Hepatocyte (in vitro differentiated cells): ENCODE data around the gene NQO1. TPM values are rescaled to one million over a fixed set of nuclear protein-coding genes. Genes with fewer than 3 reads are reported as not detected.

Experiments
- DNase-seq: peaks from one replicate; pipeline ENCODE4 v3.0.0-alpha.2; 2016; ENCODE audit warnings: low spot score
- H2AFZ ChIP-seq: fragments of 200-600 bp; sonication (generic); 2 replicates; pipeline ENCODE4 v1.6.0; 2016; ENCODE audit warnings: antibody characterized with exemption, mild to moderate bottlenecking
- H3K27ac ChIP-seq: fragments of 200-600 bp; sonication (generic); 2 replicates; pipeline ENCODE4 v1.5.1; 2016; ENCODE audit warnings: mild to moderate bottlenecking
- H3K27me3 ChIP-seq: fragments of 200-600 bp; sonication (generic); 2 replicates; pipeline ENCODE4 v1.6.1; 2016
- H3K36me3 ChIP-seq: fragments of 200-600 bp; sonication (generic); replicated peaks from 2 replicates; pipeline ENCODE4 v1.5.1; 2016; ENCODE audit warnings: low read depth; ENCODE audit not compliant: insufficient read depth
- H3K4me1 ChIP-seq: fragments of 200-600 bp; sonication (generic); 2 replicates; pipeline ENCODE4 v1.5.1; 2016; ENCODE audit warnings: mild to moderate bottlenecking, moderate library complexity; ENCODE audit not compliant: insufficient read depth
- H3K4me2 ChIP-seq: fragments of 200-600 bp; sonication (generic); 2 replicates; pipeline ENCODE4 v1.6.0; 2016
- H3K4me3 ChIP-seq: fragments of 200-600 bp; sonication (generic); 2 replicates; pipeline ENCODE4 v1.5.1; 2016; ENCODE audit warnings: mild to moderate bottlenecking
- H3K79me2 ChIP-seq: fragments of 200-600 bp; sonication (generic); 2 replicates; pipeline ENCODE4 v1.6.0; 2017; ENCODE audit warnings: mild to moderate bottlenecking
- H3K9me2 ChIP-seq: fragments of 200-600 bp; sonication (generic); replicated peaks from 2 replicates; pipeline ENCODE4 v1.6.0; 2017; ENCODE audit warnings: mild to moderate bottlenecking; ENCODE audit not compliant: insufficient read depth
- H3K9me3 ChIP-seq: fragments of 200-600 bp; sonication (generic); 2 replicates; pipeline ENCODE4 v1.5.1; 2016; ENCODE audit warnings: low read depth, mild to moderate bottlenecking
- H4K20me1 ChIP-seq: fragments of 200-600 bp; sonication (generic); 2 replicates; pipeline ENCODE4 v1.6.0; 2016; ENCODE audit warnings: mild to moderate bottlenecking; ENCODE audit not compliant: insufficient read depth, poor library complexity, severe bottlenecking
- EZH2 ChIP-seq: fragments of 200-600 bp; sonication (generic); IDR thresholded peaks from 2 replicates; pipeline ENCODE4 v1.6.1; 2016; ENCODE audit warnings: antibody characterized with exemption, mild to moderate bottlenecking, borderline replicate concordance
- EZH2phosphoT487 ChIP-seq: fragments of 200-600 bp; sonication (generic); IDR thresholded peaks from one replicate; pipeline ENCODE4 v1.6.1; 2018; ENCODE audit warnings: antibody characterized with exemption, mild to moderate bottlenecking, low read depth, moderate library complexity; ENCODE audit not compliant: unreplicated experiment, severe bottlenecking
- WGBS: methylation state at CpG from one replicate; pipeline ENCODE4 v1.1.6; 2016; ENCODE audit warnings: low lambda C conversion rate; ENCODE audit errors: missing lambda C conversion rate; 5-methylcytosine and 5-hydroxymethylcytosine counted together
- polyA plus RNA-seq: library from polyadenylated mRNA; unstranded; fragments of >200 nt; fragmentation: Nextera tagmentation; extraction: Ambion mirVana; gene quantifications from 2 replicates; pipeline ENCODE4 v1.2.1, GENCODE V29; 2016
- total RNA-seq: library from RNA; depleted of rRNA; stranded (reverse); fragments of >200 nt; gene quantifications from 2 replicates; pipeline ENCODE4 v1.2.3, GENCODE V29; 2014
- TF ChIP-seq, protein P1 (sequence below): fragments of 200-600 bp; sonication (generic); IDR thresholded peaks from 2 replicates; pipeline ENCODE4 v1.5.1; 2016; ENCODE audit warnings: antibody characterized with exemption, mild to moderate bottlenecking; ENCODE audit not compliant: poor library complexity

NQO1 gene
- 131 and 132 TPM in 2 replicates for total RNA-seq
- 142 and 169 TPM in 2 replicates for polyA plus RNA-seq

DNA sequence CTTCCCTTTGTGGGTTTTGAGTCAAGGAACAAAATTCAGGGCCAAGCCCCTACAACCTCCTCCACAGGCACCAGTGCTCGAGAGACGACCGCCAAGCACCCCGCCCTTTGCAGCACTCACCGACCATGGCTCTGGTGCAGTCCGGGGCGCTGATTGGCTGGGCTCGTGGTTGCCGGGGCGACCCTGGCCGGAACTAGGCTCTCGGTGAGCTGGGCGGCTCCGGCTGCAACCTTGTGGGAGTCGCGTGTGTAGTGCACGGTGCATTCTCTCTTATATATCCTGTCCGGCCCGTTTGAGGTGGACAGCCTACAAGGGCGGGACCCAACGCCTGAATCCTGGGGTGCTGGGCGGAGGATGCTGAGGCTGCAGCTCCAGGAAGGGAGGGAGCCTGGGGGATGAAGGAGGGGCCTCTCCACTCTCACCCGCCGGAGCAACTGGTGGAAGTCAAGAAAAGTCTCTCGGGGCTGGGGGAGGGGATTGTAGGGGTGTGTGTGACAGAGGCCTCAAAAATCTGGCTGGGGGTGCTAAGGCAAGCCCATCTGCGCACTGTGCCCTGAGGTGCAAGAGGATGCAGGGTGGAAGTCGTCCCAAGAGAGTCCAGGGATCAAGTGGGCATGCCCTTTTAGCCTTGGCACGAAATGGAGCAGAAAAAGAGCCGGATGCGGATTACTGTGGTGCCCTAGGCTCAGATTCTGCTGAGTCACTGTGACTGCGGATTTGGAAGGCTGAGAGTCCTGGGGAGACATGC lies at the start of gene NQO1:
Gene NQO1 (minus strand): TSS at position 248 of the 748 bp plus-strand sequence. CDS start 121 bp downstream, at position 127.
- WGBS = 2% methylated on average over 31 of the region's 31 CpGs

DNA sequence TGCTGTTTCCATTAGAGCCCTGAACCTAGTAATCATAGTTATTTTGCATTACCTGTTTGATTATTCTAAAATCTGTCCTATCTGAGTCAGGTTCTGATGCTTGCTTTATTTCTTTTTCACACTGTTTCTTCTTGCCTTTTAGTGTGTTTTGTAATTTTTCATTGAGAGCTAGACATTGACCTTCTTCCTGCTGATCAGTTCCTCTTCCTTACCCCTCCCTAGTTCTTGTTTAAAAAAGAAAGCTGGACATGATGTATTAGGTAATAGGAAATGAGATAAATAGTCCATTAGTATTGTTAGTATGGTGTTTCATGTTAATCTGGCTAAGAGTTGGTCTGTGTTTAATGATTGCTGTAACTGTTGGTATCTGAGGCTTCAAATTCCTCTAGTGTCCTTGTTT lies 49.2 kb upstream of the NQO1 start:
- TF ChIP-seq, protein P1, sequence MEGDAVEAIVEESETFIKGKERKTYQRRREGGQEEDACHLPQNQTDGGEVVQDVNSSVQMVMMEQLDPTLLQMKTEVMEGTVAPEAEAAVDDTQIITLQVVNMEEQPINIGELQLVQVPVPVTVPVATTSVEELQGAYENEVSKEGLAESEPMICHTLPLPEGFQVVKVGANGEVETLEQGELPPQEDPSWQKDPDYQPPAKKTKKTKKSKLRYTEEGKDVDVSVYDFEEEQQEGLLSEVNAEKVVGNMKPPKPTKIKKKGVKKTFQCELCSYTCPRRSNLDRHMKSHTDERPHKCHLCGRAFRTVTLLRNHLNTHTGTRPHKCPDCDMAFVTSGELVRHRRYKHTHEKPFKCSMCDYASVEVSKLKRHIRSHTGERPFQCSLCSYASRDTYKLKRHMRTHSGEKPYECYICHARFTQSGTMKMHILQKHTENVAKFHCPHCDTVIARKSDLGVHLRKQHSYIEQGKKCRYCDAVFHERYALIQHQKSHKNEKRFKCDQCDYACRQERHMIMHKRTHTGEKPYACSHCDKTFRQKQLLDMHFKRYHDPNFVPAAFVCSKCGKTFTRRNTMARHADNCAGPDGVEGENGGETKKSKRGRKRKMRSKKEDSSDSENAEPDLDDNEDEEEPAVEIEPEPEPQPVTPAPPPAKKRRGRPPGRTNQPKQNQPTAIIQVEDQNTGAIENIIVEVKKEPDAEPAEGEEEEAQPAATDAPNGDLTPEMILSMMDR = no peak
- TF ChIP-seq EZH2 (no peak), EZH2phosphoT487 (no peak)
- H3K27me3 ChIP-seq = no peaks in the 10 kb centered on the region
- no peak for DNase-seq
- no peaks in the 10 kb centered on the region for H3K4me1 ChIP-seq
- no peaks in the 10 kb centered on the region for H3K36me3 ChIP-seq
- peaks cover 69% of the 10 kb centered on the region for H3K79me2 ChIP-seq
- no peak overlapping the region for H3K27ac ChIP-seq
- H3K4me2 ChIP-seq = no peak overlapping the region
- no peaks in the 10 kb centered on the region for H3K9me3 ChIP-seq
- no peaks in the 10 kb centered on the region for H3K9me2 ChIP-seq
- peaks cover under 1% of the 10 kb centered on the region for H4K20me1 ChIP-seq
- no peak overlapping the region for H2AFZ ChIP-seq
- no peak overlapping the region for H3K4me3 ChIP-seq

More for the DNA sequence above, at the start of gene NQO1:
- H3K4me3 ChIP-seq = peak within 1 kb of the TSS; percentile 28
- no peaks in the 10 kb centered on the region for H4K20me1 ChIP-seq
- no peaks in the 10 kb centered on the region for H3K27me3 ChIP-seq
- H3K9me2 ChIP-seq = no peaks in the 10 kb centered on the region
- peak within 1 kb of the TSS; percentile 82 for H3K4me2 ChIP-seq
- peak within 1 kb of the TSS; percentile 57 for H2AFZ ChIP-seq
- H3K4me1 ChIP-seq = peaks cover 12% of the 10 kb centered on the region
- no peaks in the 10 kb centered on the region for H3K36me3 ChIP-seq
- peaks cover 11% of the 10 kb centered on the region for H3K79me2 ChIP-seq
- peak; percentile 95 for DNase-seq
- H3K27ac ChIP-seq = peak within 1 kb of the TSS; percentile 87
- H3K9me3 ChIP-seq = no peaks in the 10 kb centered on the region
- TF ChIP-seq EZH2 (no peak), EZH2phosphoT487 (no peak)
- TF ChIP-seq, protein P1 = no peak

DNA sequence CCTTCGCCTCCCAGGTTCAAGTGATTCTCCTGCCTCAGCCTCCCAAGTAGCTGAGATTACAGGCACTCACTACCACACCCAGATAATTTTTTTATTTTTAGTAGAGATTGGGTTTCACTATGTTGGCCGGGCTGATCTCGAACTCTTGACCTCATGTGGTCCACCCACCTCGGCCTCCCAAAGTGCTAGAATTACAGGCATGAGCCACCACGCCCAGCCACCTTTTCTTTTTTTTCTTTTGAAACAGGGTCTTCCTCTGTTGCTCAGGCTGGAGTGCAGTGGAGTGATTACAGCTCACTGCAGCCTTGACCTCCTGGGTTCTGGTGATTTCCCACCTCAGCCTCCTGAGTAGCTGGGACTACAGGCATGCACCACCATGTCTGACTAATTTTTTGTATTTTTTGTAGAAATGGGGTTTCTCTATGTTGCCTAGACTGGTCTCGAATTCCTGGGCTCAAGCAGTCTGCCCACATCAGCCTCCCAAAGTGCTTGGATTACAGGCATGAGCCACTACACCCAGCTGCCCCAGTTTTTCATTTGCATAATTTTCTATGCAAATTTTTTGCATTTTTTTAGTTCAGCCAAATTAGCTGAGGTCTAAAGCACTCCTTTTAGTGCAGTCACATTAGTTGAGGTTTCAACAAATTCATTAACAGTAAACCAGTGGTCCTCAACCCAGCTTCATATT lies 47.0 kb upstream of the NQO1 start:
- H3K36me3 ChIP-seq = no peaks in the 10 kb centered on the region
- H3K27me3 ChIP-seq = no peaks in the 10 kb centered on the region
- TF ChIP-seq EZH2phosphoT487 (no peak), EZH2 (no peak)
- TF ChIP-seq, protein P1 = no peak
- H3K4me3 ChIP-seq = no peak overlapping the region
- no peaks in the 10 kb centered on the region for H3K9me2 ChIP-seq
- no peaks in the 10 kb centered on the region for H3K9me3 ChIP-seq
- H3K4me1 ChIP-seq = no peaks in the 10 kb centered on the region
- H3K27ac ChIP-seq = no peak overlapping the region
- no peak for DNase-seq
- H3K4me2 ChIP-seq = no peak overlapping the region
- H4K20me1 ChIP-seq = peaks cover 3% of the 10 kb centered on the region
- WGBS = 91% methylated on average over 6 of the region's 6 CpGs
- H3K79me2 ChIP-seq = peaks cover 81% of the 10 kb centered on the region
- no peak overlapping the region for H2AFZ ChIP-seq
